Fibroblast of lung (primary cell): ENCODE measurements around the gene WSB1. TPM values are rescaled to one million over a fixed set of nuclear protein-coding genes. Genes with fewer than 3 reads are reported as not detected.

Experiments used
- DNase-seq, 2 donors: peaks; one replicate each; pipeline versions ENCODE4 v3.0.0 to v3.0.0-alpha.2; 2010; ENCODE audit warnings: low read depth in 2 of 2
- H2AFZ ChIP-seq: 2 replicates; pipeline ENCODE4 v1.5.1; 2012; ENCODE audit warnings: low read length, control low read depth, inconsistent platforms
- H3K27ac ChIP-seq: 2 replicates; pipeline ENCODE4 v1.5.1; 2011; ENCODE audit warnings: low read length, control low read depth; ENCODE audit not compliant: insufficient read depth
- H3K27me3 ChIP-seq: 2 replicates; pipeline ENCODE4 v1.5.1; 2011; ENCODE audit warnings: mild to moderate bottlenecking, low read length; ENCODE audit not compliant: control insufficient read depth, insufficient read depth
- H3K36me3 ChIP-seq: 2 replicates; pipeline ENCODE4 v1.5.1; 2011; ENCODE audit warnings: low read length; ENCODE audit not compliant: control insufficient read depth, insufficient read depth
- H3K4me1 ChIP-seq: 2 replicates; pipeline ENCODE4 v1.5.1; 2011; ENCODE audit warnings: low read length; ENCODE audit not compliant: control insufficient read depth, insufficient read depth; ENCODE audit errors: extremely low read depth
- H3K4me2 ChIP-seq: 2 replicates; pipeline ENCODE4 v1.5.1; 2011; ENCODE audit warnings: low read length, control low read depth; ENCODE audit not compliant: insufficient read depth; ENCODE audit errors: extremely low read depth
- H3K4me3 ChIP-seq, 4 experiments: fragments of 200-600 bp in 1 of 4; sonication (generic) in 1 of 4; replicated peaks in 1 of 4; 2 replicates each; pipeline ENCODE4 v1.5.1; 2011 to 2016; ENCODE audit warnings: low read length in 4 of 4, low read depth in 3 of 4, mild to moderate bottlenecking in 3 of 4, control low read depth in 2 of 4, inconsistent platforms in 1 of 4, mixed read lengths in 1 of 4; ENCODE audit not compliant: insufficient read depth in 1 of 4; ENCODE audit errors: control extremely low read depth in 1 of 4
- H3K79me2 ChIP-seq: 2 replicates; pipeline ENCODE4 v1.5.1; 2012; ENCODE audit warnings: mild to moderate bottlenecking, low read length, inconsistent platforms; ENCODE audit not compliant: control insufficient read depth, insufficient read depth
- H3K9ac ChIP-seq: 2 replicates; pipeline ENCODE4 v1.5.1; 2011; ENCODE audit warnings: mild to moderate bottlenecking, low read length, control low read depth; ENCODE audit not compliant: insufficient read depth
- H3K9me3 ChIP-seq: 2 replicates; pipeline ENCODE4 v1.5.1; 2012; ENCODE audit warnings: low read depth, low read length; ENCODE audit not compliant: control insufficient read depth, insufficient read depth
- H4K20me1 ChIP-seq: 2 replicates; pipeline ENCODE4 v1.5.1; 2011; ENCODE audit warnings: low read length; ENCODE audit not compliant: control insufficient read depth, insufficient read depth; ENCODE audit errors: extremely low read depth
- CTCF ChIP-seq, 2 donors: IDR thresholded peaks in 1 of 2; conservative IDR thresholded peaks in 1 of 2; 1 replicate in 1 of 2; 2 replicates in 1 of 2; pipeline ENCODE4 v1.5.1; 2011 to 2012; ENCODE audit warnings: low read length in 2 of 2, control low read depth in 1 of 2, inconsistent platforms in 1 of 2, low read depth in 1 of 2, mild to moderate bottlenecking in 1 of 2
- EZH2 ChIP-seq: IDR thresholded peaks from 2 replicates; pipeline ENCODE4 v1.5.1; 2012; ENCODE audit warnings: low read length, control low read depth, mild to moderate bottlenecking; ENCODE audit errors: missing control alignments
- polyA plus RNA-seq, 2 donors: library from polyadenylated mRNA; depleted of rRNA in 1 of 2; stranded (reverse) in 1 of 2; unstranded in 1 of 2; fragments of >200 nt; gene quantifications; 2 replicates each; pipeline ENCODE4 v1.2.1, GENCODE V29; 2011 to 2012; ENCODE audit warnings: missing spikeins in 1 of 2
- total RNA-seq: library from RNA; depleted of rRNA; stranded (reverse); fragments of >200 nt; gene quantifications from 2 replicates; pipeline ENCODE4 v1.2.1, GENCODE V29; 2014

Gene WSB1
- total and polyA plus RNA-seq, 2 donors (not counting 1 experiment from before 2014, with no cell fraction given) = 96.3 to 139 TPM

GRCh38 chr17:27353033-27353460 lies 59.1 kb downstream of the WSB1 start:
- Histone ChIP-seq H3K9ac (peak overlapping the region; percentile 93), H3K27ac (peak overlapping the region; percentile 98), H3K4me3 (peak overlapping the region; percentile 49 to 80 (median 70)), H3K9me3 (no peaks in the 10 kb centered on the region), H3K36me3 (no peaks in the 10 kb centered on the region), H3K4me2 (peak overlapping the region; percentile 79), H2AFZ (no peak overlapping the region), H3K4me1 (peaks cover 9% of the 10 kb centered on the region), H3K79me2 (peaks cover 3% of the 10 kb centered on the region), H4K20me1 (no peaks in the 10 kb centered on the region), H3K27me3 (no peaks in the 10 kb centered on the region)
- DNase-seq = no peak
- no peak for TF ChIP-seq CTCF (conservative IDR thresholded peaks at IDR 0.05 in 1 of 2, IDR thresholded peaks at IDR 0.05 in 1 of 2; ENCODE audit: low read depth in 1 of 2, low read length in 2 of 2)
- no peak for TF ChIP-seq EZH2

GRCh38 chr17:27353461-27354050 lies 59.6 kb downstream of the WSB1 start:
- peak overlapping the region; percentile 58 to 80 (median 70) for H3K4me3 ChIP-seq
- H3K4me2 ChIP-seq = peak overlapping the region; percentile 86
- H3K4me1 ChIP-seq = peaks cover 9% of the 10 kb centered on the region
- H2AFZ ChIP-seq = peak overlapping the region; percentile 89
- TF ChIP-seq EZH2 (no peak), CTCF (conservative IDR thresholded peaks at IDR 0.05 in 1 of 2, IDR thresholded peaks at IDR 0.05 in 1 of 2; ENCODE audit: low read depth in 1 of 2, low read length in 2 of 2) (peak; percentile 14 to 74)
- H3K36me3 ChIP-seq = no peaks in the 10 kb centered on the region
- H3K9ac ChIP-seq = peak overlapping the region; percentile 93
- H4K20me1 ChIP-seq = no peaks in the 10 kb centered on the region
- peak; percentile 91 to 94 for DNase-seq
- H3K9me3 ChIP-seq = no peaks in the 10 kb centered on the region
- no peaks in the 10 kb centered on the region for H3K27me3 ChIP-seq
- H3K27ac ChIP-seq = peak overlapping the region; percentile 98
- peaks cover 3% of the 10 kb centered on the region for H3K79me2 ChIP-seq

- peak overlapping the region; percentile 86 for H3K4me2 ChIP-seq
- peak overlapping the region in 3 of 4 experiments; percentile 28 to 78 (median 58) for H3K4me3 ChIP-seq
- peak overlapping the region; percentile 68 for H3K9ac ChIP-seq
- peak overlapping the region; percentile 37 for H3K27ac ChIP-seq
- H2AFZ ChIP-seq = peak overlapping the region; percentile 89
- TF ChIP-seq CTCF (conservative IDR thresholded peaks at IDR 0.05 in 1 of 2, IDR thresholded peaks at IDR 0.05 in 1 of 2; ENCODE audit: low read depth in 1 of 2, low read length in 2 of 2) (no peak), EZH2 (no peak)
- no peaks in the 10 kb centered on the region for H3K27me3 ChIP-seq
- H3K4me1 ChIP-seq = peaks cover 9% of the 10 kb centered on the region
- H3K36me3 ChIP-seq = no peaks in the 10 kb centered on the region
- H3K79me2 ChIP-seq = peaks cover 3% of the 10 kb centered on the region
- H3K9me3 ChIP-seq = no peaks in the 10 kb centered on the region
- no peak for DNase-seq
- H4K20me1 ChIP-seq = no peaks in the 10 kb centered on the region
Measured at GRCh38 chr17:27354051-27354490, 60.2 kb downstream of the WSB1 start.
